CD4-positive, alpha-beta T cell treated with Interleukin-10 for 1 hour (primary cell): ENCODE data around the gene POLE4.
A peak's percentile ranks its signal among the peaks of the same experiment; 100 is the strongest.

Experiments used
- DNase-seq: peaks from one replicate; pipeline ENCODE4 v3.0.0-alpha.2; 2020

Gene POLE4

DNA sequence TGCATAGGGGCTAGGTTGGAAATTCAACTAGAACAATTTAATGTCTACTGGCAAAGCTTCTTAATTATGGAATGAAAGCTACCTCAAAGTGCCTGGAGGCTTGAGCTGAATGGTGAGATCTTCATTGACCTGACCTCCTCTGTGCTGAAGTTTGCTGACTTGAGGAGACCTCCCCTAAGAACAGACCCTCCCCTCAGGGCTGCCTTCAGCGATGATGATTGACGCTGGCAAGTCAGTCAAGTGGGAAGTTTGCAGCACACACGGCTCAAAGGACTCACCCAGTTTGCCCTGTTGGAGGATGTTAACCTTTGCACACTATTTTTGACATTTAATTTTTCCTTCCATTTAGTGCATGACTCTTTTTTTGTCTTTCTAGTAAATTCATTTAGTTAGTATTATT is 17.2 kb upstream of the POLE4 start:
- DNase-seq, result no peak

DNA sequence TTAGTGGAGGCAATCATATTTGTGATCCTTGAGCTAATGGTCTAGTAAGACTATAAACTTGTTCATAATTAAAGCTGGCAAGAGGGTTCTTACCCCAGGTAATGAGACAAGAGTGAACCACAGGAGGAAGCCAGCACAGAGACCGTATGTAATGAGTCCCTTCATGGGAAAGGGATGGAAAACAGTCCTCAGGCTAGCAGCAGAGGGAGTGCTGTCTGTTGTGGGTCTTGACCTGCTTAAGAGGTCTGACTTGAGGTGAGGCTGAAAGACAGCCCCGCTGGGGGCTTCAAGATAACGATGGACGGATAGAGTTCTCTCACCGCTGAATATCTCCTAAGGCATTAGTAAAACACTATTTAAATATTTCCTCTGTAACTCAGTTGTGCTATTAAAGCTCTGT is 16.2 kb upstream of the POLE4 start:
- DNase-seq, result no peak

- DNase-seq, result no peak
Measured at GRCh38 chr2:74944987-74945787, 13.3 kb upstream of the POLE4 start.

DNA sequence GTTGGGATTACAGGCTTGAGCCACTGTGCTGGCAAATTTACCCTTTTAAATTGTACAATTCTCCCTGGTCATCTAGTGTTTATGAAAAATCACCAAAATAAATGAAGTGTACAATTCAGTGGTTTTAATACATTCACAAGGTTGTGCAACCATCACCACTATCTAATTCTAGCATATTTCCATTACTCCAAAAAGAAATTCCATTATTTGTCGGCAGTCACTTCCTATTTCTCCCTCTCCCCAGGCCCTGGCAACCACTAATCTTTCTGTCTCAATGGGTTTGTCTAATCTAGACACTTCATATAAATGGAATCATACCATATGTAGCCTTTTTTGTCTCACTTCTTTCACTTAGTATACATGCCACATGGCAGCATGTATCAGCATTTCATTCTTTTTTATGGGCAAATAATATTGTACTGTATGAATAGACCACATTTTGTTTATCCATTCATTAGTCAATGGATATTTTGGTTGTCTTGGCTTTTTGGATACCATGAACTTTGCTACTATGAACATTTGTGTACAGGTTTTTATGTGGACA is 12.6 kb upstream of the POLE4 start:
- DNase-seq, result no peak

- DNase-seq, result no peak
Measured at GRCh38 chr2:74947703-74948102, 10.7 kb upstream of the POLE4 start.

GRCh38 chr2:74948779-74949178 is 9.7 kb upstream of the POLE4 start:
- DNase-seq, result no peak

GRCh38 chr2:74951211-74951754 is 7.2 kb upstream of the POLE4 start:
- no peak for DNase-seq

DNA sequence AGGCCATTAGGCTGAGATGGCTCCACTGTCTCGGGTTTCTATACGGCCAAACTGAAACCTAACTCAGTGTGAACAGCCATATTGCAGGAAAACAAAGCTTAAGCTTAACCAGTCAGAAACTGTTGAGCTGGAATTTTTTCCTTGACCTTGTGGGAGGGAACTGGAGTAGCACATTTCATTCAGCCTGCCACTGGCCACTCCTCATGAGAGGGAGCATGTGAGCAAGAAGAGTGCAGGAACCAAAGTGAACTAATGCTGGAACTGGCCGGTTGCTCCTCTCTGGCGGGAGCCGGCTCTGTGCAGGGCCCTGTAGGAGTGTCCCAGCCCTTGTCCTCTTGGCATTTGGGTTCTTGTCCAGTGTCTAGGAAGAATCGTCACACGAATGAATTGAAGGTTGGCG is 5.9 kb upstream of the POLE4 start:
- no peak for DNase-seq

DNA sequence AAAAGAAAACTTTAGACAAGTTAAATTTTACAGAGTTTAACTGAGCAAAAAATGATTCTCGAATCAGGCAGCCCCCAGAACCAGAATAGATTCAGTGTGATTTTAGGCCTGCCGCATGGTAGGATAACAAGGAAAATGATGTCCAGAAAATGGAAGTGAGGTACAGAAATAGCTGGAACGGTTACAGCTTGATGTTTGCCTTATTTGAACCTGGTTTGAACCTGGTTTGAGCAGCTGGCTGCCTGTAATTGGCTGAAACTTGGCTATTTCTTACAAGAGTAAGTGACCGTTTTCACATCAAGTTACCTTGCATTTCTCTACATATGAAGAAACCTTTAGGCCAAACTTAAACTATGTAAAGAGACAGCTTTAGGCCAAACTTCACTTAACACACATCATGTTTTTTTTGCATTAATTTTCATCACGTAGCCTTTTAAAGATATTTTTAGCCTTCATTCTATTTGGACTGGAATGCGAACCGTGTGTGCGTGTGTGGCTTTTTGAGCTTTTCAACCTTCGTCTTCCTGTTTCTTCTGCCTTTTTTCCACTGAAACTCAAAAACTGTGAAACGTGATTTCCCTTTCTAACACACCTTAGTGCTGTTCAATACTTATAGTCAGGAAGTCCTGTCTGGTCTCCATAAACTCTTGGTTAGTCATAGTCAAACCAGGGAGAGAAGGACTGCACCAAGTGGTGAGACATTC is 4.5 kb upstream of the POLE4 start:
- no peak for DNase-seq

DNA sequence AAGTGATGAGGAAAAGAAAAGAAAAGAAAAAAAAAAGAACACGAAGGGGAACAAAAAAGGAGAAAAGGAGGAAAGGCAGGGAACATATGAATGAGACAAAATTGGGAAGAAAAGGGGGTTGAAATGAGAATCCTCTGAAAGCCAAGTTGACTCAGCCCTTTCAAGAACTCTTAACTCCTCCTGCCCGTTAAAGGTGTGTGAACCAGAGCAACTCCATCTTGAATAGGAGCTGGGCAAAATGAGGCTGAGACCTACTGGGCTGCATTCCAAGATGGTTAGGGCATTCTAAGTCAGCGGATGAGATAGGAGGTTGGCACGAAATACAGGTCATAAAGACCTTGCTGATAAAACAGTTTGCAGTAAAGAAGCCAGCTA is 4.0 kb upstream of the POLE4 start:
- no peak for DNase-seq

- no peak for DNase-seq
Measured at GRCh38 chr2:74957886-74958273, 563 bp upstream of the POLE4 start.

DNA sequence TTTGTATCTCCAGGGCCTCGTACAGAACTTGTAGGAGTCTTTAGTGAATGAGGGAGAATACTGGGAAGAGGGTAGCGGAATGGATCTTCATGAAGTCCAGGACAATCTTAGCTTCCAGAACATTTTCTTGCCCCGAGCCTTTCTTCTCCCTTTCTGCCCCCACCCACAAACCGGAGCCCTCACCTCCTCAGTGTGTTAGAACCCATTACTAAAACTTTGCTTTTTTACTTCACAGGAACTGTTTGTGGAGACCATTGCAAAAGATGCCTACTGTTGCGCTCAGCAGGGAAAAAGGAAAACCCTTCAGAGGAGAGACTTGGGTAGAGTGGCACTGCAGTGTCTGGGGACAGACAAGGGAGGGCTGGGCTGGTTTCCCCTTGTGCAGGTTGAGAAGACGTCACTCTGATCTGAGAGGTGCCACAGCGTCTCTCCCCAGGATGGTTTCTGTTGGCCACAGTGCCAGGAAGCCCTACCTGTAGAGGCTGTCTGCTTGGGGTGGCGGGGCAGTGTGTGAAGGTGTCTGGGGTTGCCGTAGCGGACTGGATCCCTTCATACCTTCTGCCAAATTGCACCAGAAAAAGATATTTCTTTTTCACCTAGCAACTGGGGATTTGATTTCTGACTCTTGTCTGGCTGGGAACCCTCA is 786 bp downstream of the POLE4 start:
- peak; percentile 29 for DNase-seq

DNA sequence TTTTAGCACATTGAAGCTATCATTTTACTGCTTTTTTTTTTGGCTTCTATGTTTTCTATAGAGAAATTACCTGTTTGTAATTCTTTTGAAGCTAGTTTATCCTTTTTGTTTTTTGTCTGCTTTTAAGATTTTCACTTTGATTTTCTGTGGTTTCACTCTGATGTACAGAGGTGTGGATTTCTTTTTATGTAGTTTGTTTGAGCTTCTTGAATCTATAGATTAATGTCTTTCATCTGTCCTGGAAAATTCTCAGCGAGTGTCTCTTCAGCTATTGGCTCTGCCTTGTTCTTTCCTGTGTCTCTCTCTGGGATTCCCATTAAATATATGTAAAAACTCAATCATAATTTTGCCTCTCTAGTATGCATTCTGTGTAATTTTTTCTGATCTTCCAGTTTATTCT is 8.4 kb downstream of the POLE4 start:
- DNase-seq, result no peak

DNA sequence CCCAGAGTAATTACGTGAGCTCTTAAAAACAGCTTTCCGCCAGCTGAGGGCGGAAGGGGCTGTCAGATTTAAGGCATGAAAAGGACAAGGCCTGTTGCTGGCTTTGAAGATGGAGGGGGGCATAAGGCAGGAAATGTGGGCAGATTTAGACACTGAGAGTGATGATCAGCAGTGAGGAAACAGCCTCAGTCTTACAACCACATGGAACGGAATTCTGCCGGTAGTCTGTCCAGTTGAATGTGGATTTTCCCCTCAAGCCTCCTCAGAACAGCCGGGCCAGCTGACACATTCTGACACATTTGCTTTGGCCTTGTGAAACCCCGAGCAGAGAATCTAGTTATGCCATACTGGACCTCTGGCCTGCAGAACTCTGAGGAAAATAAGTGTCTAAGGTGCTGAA is 16.6 kb downstream of the POLE4 start:
- no peak for DNase-seq

- DNase-seq, result no peak
Measured at GRCh38 chr2:74979844-74980243, 21.4 kb downstream of the POLE4 start.

DNA sequence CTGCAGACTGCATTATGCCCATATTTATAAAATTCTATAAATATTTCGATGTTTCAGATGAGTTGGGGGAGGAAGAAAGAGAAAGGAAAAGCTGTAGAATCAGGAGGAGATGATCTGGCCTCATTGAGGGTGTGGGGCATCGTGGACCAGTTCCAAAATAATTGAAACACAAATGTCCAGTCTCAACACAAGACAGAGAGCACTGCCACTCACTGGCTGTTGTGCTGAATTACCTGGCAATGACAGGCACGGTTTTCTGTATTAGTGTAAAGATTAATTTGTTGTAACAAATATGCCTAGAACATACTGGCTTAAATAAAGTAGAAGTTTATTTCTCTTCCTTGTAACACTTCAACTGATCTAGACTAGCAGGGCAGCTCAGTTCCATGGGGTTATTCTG is 24.1 kb downstream of the POLE4 start:
- no peak for DNase-seq

DNA sequence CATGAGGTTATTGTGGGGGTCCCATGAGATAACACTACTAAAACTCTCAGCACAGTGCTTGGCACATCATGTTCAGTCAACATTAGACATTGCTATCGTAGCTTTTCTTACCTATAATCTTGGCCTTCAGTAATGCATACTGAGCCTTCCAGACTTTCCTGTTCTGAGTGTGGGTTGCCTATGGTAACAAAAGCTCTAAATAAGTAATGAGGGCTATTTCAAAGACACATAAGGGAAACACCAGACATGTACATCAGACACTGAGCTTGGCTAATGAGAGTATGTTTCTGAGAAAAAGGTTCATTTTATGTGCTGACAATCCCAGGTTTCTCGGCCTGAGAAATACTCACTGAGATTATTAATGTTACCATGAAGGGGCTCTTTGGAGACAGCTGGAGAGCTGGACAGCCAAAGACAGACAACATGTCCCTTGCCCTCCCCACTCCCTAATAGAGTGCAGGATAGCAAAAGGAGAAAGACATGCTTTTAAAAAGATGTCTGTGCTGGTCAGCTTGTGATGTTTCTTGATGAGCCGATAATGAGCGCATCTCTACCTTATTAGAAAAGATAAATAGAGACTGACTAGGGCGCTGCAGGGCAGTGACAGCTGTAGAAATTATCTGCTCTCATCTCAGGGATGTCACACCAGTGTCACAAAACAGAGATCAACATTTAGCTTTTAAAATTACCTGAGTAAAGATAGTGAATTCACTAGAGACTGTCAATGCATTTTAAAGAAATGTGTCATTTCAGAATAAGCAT is 25.4 kb downstream of the POLE4 start:
- DNase-seq, result no peak

- DNase-seq, result no peak
Measured at GRCh38 chr2:74984947-74985637, 26.6 kb downstream of the POLE4 start.

GRCh38 chr2:74985978-74986609 is 27.7 kb downstream of the POLE4 start:
- no peak for DNase-seq

- DNase-seq, result no peak
Measured at GRCh38 chr2:74991977-74992376, 33.5 kb downstream of the POLE4 start.

- no peak for DNase-seq
Measured at GRCh38 chr2:74999468-74999867, 41.0 kb downstream of the POLE4 start.

GRCh38 chr2:75002007-75002406 is 43.6 kb downstream of the POLE4 start:
- no peak for DNase-seq
